A549 (cell line): ENCODE measurements around the gene CDH16. TPM values are rescaled to one million over a fixed set of nuclear protein-coding genes. Genes with fewer than 3 reads are reported as not detected.
A peak's percentile ranks its signal among the peaks of the same experiment; 100 is the strongest.

Source experiments
- ATAC-seq, 2 experiments: fragments of 200-7000 bp in 1 of 2; fragments of >200 bp in 1 of 2; cut with Nextera tagmentation in 1 of 2; cut with Tn5 transposase in 1 of 2; 3 replicates each; pipeline versions ENCODE4 v1.8.0 to v1.9.1; 2018 to 2020; ENCODE audit warnings: mild to moderate bottlenecking in 1 of 2, moderate library complexity in 1 of 2
- CTCF ChIA-PET: fragments of 300-600 bp; sonication (Branson Sonifier 250); formaldehyde crosslinking; extraction: SDS; loops from one replicate; lab custom pipeline; 2021; ENCODE audit warnings: antibody characterized with exemption, inconsistent platforms; lab: Yijun Ruan, JAX
- POLR2A ChIA-PET: fragments of 350-600 bp; formaldehyde crosslinking; extraction: SDS; loops from one replicate; lab custom pipeline; 2021; ENCODE audit warnings: antibody characterized with exemption, inconsistent platforms; lab: Yijun Ruan, JAX
- DNase-seq, 2 experiments: peaks; one replicate each; pipeline versions ENCODE4 v3.0.0 to v3.0.0-alpha.2; 2011 to 2016; ENCODE audit warnings: low read depth in 1 of 2, low spot score in 1 of 2
- FAIRE-seq: peaks from 2 replicates; lab custom pipeline; 2011; peaks lifted over from hg19 to GRCh38; lab: Jason Lieb, UNC
- H3K27ac ChIP-seq, 2 experiments: fragments of >200 bp; sonication (Bioruptor Twin); formaldehyde crosslinking; 3 replicates each; pipeline ENCODE4 v1.5.1; 2016 to 2017
- H3K4me1 ChIP-seq: fragments of >200 bp; sonication (Bioruptor Twin); formaldehyde crosslinking; 3 replicates; pipeline ENCODE4 v1.6.1; 2016
- H3K4me2 ChIP-seq: fragments of >200 bp; sonication (Bioruptor Twin); formaldehyde crosslinking; 3 replicates; pipeline ENCODE4 v1.6.1; 2016
- H3K4me3 ChIP-seq: fragments of >200 bp; sonication (Bioruptor Twin); formaldehyde crosslinking; 3 replicates; pipeline ENCODE4 v1.5.1; 2016
- H3K9me3 ChIP-seq: fragments of >200 bp; sonication (Bioruptor Twin); formaldehyde crosslinking; 3 replicates; pipeline ENCODE4 v1.6.1; 2016
- CBX8 ChIP-seq: fragments of 200-600 bp; sonication (generic); IDR thresholded peaks from 2 replicates; pipeline ENCODE4 v1.6.1; 2016
- EHMT2 ChIP-seq: fragments of 200-600 bp; sonication (generic); IDR thresholded peaks from 2 replicates; pipeline ENCODE4 v1.6.1; 2016; ENCODE audit warnings: antibody characterized with exemption, low read depth, mild to moderate bottlenecking, moderate library complexity
- FOSB ChIP-seq: fragments of 250-450 bp; sonication (Bioruptor Pico); IDR thresholded peaks from 2 replicates; pipeline ENCODE4 v1.5.0; 2020; ENCODE audit warnings: mild to moderate bottlenecking, moderate library complexity
- FOSL2 ChIP-seq, 2 experiments: fragments of 450-650 bp in 1 of 2; fragments of >200 bp in 1 of 2; sonication (Bioruptor Twin) in 1 of 2; formaldehyde crosslinking; IDR thresholded peaks; 2 replicates each; pipeline versions ENCODE4 v1.5.0 to v1.6.1; 2016 to 2020; ENCODE audit warnings: mild to moderate bottlenecking in 1 of 2, moderate library complexity in 1 of 2
- GATA3 ChIP-seq: IDR thresholded peaks from 2 replicates; pipeline ENCODE4 v1.6.1; 2012; ENCODE audit warnings: borderline replicate concordance
- HEYL ChIP-seq: fragments of 250-450 bp; sonication (Bioruptor Pico); IDR thresholded peaks from 2 replicates; pipeline ENCODE4 v1.8.0; 2021; ENCODE audit warnings: mild to moderate bottlenecking, moderate library complexity
- JUN ChIP-seq, 2 experiments: fragments of >200 bp; sonication (Bioruptor Twin); formaldehyde crosslinking; IDR thresholded peaks; 2 replicates in 1 of 2; 3 replicates in 1 of 2; pipeline ENCODE4 v1.6.1; 2016 to 2017
- JUNB ChIP-seq: fragments of >200 bp; sonication (Bioruptor Twin); formaldehyde crosslinking; IDR thresholded peaks from 2 replicates; pipeline ENCODE4 v1.6.1; 2016
- MYC ChIP-seq: IDR thresholded peaks from 2 replicates; pipeline ENCODE4 v1.6.1; 2012; ENCODE audit warnings: mild to moderate bottlenecking, inconsistent platforms, low read length, improper control_type of control experiment, borderline replicate concordance
- NFE2L2 ChIP-seq: fragments of 150-350 bp; conservative IDR thresholded peaks from 2 replicates; pipeline ENCODE4 v1.6.1; 2014; ENCODE audit warnings: low read length
- PHF8 ChIP-seq: fragments of 200-600 bp; sonication (generic); IDR thresholded peaks from 2 replicates; pipeline ENCODE4 v1.6.1; 2016; ENCODE audit warnings: low read depth, mild to moderate bottlenecking, antibody characterized with exemption, moderate library complexity, borderline replicate concordance
- POLR2A ChIP-seq: IDR thresholded peaks from 2 replicates; pipeline ENCODE4 v1.6.1; 2012; ENCODE audit warnings: mild to moderate bottlenecking, low read length
- RCOR1 ChIP-seq: fragments of 150-350 bp; IDR thresholded peaks from 2 replicates; pipeline ENCODE4 v1.6.1; 2014; ENCODE audit warnings: antibody characterized with exemption, low read length, low read depth
- RFX5 ChIP-seq: fragments of 450-650 bp; IDR thresholded peaks from 2 replicates; pipeline ENCODE4 v1.7.1; 2014; ENCODE audit warnings: antibody characterized with exemption, mild to moderate bottlenecking, moderate library complexity
- SREBF2 ChIP-seq: fragments of 450-650 bp; IDR thresholded peaks from 2 replicates; pipeline ENCODE4 v1.6.1; 2014; ENCODE audit warnings: mild to moderate bottlenecking, moderate library complexity
- TFCP2L1 ChIP-seq: fragments of 250-450 bp; sonication (Bioruptor Pico); IDR thresholded peaks from 2 replicates; pipeline ENCODE4 v1.5.0; 2021; ENCODE audit warnings: mild to moderate bottlenecking
- ZC3H11A ChIP-seq: fragments of 450-650 bp; IDR thresholded peaks from 2 replicates; pipeline ENCODE4 v1.6.1; 2014; ENCODE audit warnings: antibody characterized with exemption, mild to moderate bottlenecking
- WGBS: methylation state at CpG from one replicate; pipeline ENCODE4 v1.1.6; 2017; ENCODE audit errors: missing lambda C conversion rate; 5-methylcytosine and 5-hydroxymethylcytosine counted together
- polyA plus RNA-seq, 4 experiments: library from polyadenylated mRNA; depleted of rRNA in 3 of 4; stranded (reverse); fragments of >200 nt; fragmentation: RNase III in 1 of 4; extraction: RNeasy Plus Mini Kit Qiagen cat#74134 plus additional on column Dnase treatment in 1 of 4; gene quantifications; 2 replicates in 3 of 4; 3 replicates in 1 of 4; pipeline ENCODE4 v1.2.3, GENCODE V29; 2011 to 2017
- TF ChIP-seq, protein P1 (sequence below): fragments of >200 bp; sonication (Bioruptor Twin); formaldehyde crosslinking; IDR thresholded peaks from 2 replicates; pipeline ENCODE4 v1.6.1; 2016
- TF ChIP-seq, protein P2 (sequence below): fragments of 250-450 bp; sonication (Bioruptor Pico); IDR thresholded peaks from 2 replicates; pipeline ENCODE4 v1.5.0; 2020; ENCODE audit warnings: low read depth, mild to moderate bottlenecking, moderate library complexity
- TF ChIP-seq, protein P3 (sequence below): fragments of >200 bp; sonication (Bioruptor Twin); formaldehyde crosslinking; IDR thresholded peaks from 3 replicates; pipeline ENCODE4 v1.5.1; 2016

The CDH16 gene
- polyA plus RNA-seq, 2 of the 4 experiments (the other 2 are of a cell fraction): 0.18 to 0.25 TPM

DNA sequence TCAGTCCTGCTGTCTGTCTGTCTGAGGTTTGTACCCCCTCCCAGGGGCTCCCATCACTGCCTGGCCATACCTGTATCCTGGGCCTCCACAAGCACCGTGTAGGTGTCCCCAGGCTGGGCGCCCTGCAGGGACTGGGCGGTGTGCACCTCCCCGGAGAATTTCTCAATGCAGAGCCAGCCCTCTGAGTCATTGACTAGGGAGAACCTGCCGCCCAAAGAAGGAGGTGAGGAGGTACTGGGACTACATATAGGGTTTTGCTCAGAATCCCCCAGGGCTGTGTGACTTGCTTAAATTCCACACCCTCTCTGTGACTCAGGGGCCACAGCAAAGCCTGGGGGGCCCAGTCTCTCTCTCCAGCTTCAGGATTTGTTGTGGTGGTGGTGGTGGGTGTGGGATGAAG lies 7.6 kb downstream of the CDH16 start:
- no peak for FAIRE-seq
- WGBS: 38% methylated on average over 5 of the region's 5 CpGs
- Histone ChIP-seq H3K4me2 (no peak overlapping the region), H3K4me3 (no peak overlapping the region), H3K9me3 (no peaks in the 10 kb centered on the region), H3K4me1 (peaks cover 7% of the 10 kb centered on the region; the same call in 1 of the 3 replicates), H3K27ac (no peak overlapping the region)
- DNase-seq: no peak
- peak; percentile 19 to 20; a peak in 4 of 6 replicates for ATAC-seq
- ChIA-PET CTCF (interaction anchor here (0.9 to 40.8 kb wide), 5 partner anchors 4 to 244 kb away, joined by 3 to 837 read pairs (median 7); partner anchors contain the start of genes CDH16, NAE1, PDP2 and RRAD), POLR2A (no interaction called here)
- no peak for TF ChIP-seq MYC
- no peak for TF ChIP-seq NFE2L2
- no peak for TF ChIP-seq FOSB

DNA sequence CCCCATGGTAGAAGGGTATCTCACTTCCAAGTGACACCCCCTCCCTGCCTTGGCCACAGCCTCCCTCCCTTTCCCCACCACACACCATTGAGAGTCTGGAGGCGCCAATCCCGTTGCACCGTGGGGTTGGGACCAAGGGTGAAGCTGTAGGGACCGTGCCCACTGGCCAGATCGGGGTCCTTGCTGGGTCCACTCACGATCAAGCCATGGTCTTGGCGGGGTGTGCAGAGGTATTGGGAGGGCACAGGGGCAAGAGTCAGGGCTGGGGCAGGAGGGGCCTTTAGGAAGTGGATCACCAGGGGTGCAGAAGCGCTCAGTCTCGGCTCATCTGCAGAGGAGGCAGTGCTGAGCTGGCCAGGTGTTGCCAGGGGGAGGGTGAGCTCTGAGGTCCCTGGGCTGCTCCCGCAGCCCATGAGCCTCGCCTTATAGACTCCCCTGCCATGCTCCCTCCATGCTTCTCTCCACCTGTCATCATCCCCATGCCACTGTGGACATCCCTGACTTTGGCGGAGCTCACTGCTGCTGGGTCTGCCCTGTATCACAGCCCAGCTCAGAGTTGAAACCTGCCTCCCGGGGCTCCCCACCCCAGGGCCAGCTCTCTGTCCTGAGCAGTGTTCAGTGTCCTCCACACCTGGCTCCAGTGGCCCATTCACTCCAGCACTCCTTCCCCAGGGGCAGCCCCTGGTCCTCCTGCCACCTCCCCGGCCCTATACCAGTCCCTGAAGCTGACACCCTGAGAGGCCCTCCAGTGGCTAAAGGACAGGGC lies 8.3 kb downstream of the CDH16 start:
- Histone ChIP-seq H3K27ac (no peak overlapping the region), H3K4me3 (no peak overlapping the region), H3K4me1 (peaks cover 8% of the 10 kb centered on the region; the same call in 2 of the 3 replicates), H3K9me3 (no peaks in the 10 kb centered on the region), H3K4me2 (no peak overlapping the region)
- no peak for FAIRE-seq
- WGBS: 59% methylated on average over 13 of the region's 14 CpGs
- ChIA-PET CTCF (interaction anchor here (0.5 to 40.8 kb wide), 12 partner anchors 4 to 290 kb away, joined by 3 to 837 read pairs (median 3); partner anchors contain the start of genes CDH16, NAE1, PDP2 and RRAD), POLR2A (no interaction called here)
- DNase-seq: no peak
- peak; percentile 16; a peak in 4 of 6 replicates for ATAC-seq
- TF ChIP-seq POLR2A (no peak), CBX8 (no peak), PHF8 (no peak), ZC3H11A (no peak), SREBF2 (no peak), EHMT2 (no peak), FOSL2 (IDR thresholded peaks at IDR 0.05) (no peak), FOSL2 (CRISPR knock-in tag; IDR thresholded peaks at IDR 0.05) (no peak), RFX5 (no peak), RCOR1 (no peak), GATA3 (no peak), JUN (IDR thresholded peaks at IDR 0.05) (no peak), HEYL (CRISPR knock-in tag) (no peak), TFCP2L1 (CRISPR knock-in tag) (no peak), JUNB (no peak)
- TF ChIP-seq, protein P1, sequence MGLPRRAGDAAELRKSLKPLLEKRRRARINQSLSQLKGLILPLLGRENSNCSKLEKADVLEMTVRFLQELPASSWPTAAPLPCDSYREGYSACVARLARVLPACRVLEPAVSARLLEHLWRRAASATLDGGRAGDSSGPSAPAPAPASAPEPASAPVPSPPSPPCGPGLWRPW: no peak
- TF ChIP-seq, protein P2, sequence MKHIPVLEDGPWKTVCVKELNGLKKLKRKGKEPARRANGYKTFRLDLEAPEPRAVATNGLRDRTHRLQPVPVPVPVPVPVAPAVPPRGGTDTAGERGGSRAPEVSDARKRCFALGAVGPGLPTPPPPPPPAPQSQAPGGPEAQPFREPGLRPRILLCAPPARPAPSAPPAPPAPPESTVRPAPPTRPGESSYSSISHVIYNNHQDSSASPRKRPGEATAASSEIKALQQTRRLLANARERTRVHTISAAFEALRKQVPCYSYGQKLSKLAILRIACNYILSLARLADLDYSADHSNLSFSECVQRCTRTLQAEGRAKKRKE (CRISPR knock-in tag): no peak
- TF ChIP-seq, protein P3, sequence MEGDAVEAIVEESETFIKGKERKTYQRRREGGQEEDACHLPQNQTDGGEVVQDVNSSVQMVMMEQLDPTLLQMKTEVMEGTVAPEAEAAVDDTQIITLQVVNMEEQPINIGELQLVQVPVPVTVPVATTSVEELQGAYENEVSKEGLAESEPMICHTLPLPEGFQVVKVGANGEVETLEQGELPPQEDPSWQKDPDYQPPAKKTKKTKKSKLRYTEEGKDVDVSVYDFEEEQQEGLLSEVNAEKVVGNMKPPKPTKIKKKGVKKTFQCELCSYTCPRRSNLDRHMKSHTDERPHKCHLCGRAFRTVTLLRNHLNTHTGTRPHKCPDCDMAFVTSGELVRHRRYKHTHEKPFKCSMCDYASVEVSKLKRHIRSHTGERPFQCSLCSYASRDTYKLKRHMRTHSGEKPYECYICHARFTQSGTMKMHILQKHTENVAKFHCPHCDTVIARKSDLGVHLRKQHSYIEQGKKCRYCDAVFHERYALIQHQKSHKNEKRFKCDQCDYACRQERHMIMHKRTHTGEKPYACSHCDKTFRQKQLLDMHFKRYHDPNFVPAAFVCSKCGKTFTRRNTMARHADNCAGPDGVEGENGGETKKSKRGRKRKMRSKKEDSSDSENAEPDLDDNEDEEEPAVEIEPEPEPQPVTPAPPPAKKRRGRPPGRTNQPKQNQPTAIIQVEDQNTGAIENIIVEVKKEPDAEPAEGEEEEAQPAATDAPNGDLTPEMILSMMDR: no peak
